ENCODE measurements around the gene OSTF1.

The OSTF1 gene

GRCh38 chr9:75169623-75170022, 81.3 kb downstream of the OSTF1 start:
- no peak for DNase-seq

DNA sequence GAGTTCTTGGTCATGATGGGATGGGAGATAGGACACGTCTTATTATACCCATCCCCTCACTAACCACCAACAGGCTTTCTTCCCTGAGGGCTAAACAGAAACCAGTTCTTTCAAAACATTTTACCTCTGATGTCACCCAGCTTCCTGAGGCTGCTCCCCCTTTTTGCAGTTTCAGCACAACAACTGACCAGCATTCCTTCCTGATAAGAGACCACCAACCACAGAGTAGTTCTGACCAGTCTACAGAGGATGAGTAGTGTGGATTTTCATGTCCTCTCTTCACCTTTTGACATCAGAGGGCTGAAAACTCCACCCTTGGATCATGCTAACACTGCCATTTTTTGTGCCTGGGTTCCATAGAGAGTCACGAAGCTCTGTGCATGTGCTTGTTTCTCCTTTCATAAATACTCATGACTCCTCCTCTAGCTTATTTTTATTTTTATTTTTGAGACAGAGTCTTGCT, 82.6 kb downstream of the OSTF1 start:
- DNase-seq: no peak

DNA sequence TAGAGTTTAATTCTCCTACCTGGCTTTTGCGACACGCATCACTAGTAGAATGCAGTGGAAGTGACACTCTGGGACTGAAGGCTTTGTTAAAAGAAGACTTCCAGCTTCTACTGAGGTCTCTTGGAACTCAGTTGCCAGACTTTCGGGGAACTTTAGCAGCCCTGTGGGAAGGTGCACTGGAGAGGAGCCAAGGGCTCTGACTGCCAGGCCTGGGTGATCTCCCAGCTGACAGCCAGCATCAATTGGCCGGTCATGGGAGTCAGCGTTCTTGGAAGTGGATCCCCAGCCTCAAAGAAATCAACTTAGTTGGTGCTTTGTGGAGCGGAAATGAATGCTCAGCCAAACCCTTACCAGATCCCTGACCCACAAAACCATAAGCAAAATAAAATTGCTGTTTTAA, 87.1 kb downstream of the OSTF1 start:
- DNase-seq: no peak

GRCh38 chr9:75176037-75176436, 87.7 kb downstream of the OSTF1 start:
- DNase-seq: no peak

DNA sequence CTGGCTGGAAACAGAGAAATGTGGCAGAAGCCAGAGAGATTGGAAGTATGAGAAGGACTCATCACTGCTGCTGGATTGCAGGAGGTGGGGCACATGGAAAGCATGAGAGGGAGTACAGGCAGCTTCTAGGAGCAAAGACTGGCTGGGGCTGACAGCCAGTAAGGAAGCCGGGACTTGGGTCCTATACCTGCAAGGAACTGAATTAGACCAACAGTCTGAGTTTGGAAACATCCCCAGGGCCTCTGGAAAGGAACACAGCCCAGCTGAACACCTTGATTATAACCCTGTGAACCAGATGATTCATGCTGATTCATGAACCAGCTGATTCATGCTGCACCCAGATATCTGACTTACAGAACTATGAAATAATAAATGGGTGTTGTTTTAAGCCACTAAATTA, 93.4 kb downstream of the OSTF1 start:
- no peak for DNase-seq

DNA sequence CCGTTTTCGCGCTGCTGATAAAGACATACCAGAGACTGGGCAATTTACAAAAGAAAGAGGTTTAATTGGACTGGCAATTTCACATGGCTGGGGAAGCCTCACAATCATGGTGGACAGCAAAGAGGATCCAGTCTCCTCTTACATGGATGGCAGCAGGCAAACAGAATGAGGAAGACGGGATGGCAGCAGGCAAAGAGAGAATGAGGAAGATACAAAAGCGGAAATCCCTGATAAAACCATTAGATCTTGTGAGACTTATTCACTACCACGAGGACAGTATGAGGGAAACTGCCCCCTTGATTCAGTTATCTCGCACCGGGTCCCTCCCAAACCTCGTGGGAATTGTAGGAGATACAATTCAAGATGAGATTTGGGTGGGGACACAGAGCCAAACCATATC, 95.0 kb downstream of the OSTF1 start:
- DNase-seq: no peak

- DNase-seq: no peak
These were observed 96.2 kb downstream of the OSTF1 start for GRCh38 chr9:75184471-75184870.

DNA sequence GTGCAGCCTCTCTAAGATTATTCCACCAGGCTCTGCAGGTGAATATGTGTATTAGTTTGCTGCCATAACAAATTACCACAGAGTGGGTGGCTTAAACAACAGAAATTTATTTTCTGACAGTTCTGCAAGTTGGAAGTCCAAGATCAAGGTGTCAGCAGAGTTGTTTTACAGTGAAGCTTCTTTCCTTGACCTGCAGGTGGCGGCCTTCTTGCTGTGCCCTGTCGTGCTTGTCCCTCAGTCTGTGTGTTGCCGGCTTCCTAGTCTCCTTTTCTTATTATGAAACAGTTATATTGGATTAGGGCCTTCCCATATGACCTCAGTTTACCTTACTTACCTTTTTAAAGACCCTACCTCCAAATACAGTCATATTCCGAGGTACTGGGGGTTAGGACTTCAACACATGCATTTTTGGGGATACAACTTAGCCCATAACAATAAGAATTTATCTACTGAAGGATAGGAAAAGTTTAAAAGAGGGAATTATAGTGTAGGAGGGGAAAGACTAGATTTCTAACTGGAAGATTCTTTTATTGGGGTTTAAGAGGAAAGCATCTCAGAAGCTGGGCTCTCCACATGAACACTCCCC, 97.4 kb downstream of the OSTF1 start:
- peak; percentile 59 for DNase-seq

DNA sequence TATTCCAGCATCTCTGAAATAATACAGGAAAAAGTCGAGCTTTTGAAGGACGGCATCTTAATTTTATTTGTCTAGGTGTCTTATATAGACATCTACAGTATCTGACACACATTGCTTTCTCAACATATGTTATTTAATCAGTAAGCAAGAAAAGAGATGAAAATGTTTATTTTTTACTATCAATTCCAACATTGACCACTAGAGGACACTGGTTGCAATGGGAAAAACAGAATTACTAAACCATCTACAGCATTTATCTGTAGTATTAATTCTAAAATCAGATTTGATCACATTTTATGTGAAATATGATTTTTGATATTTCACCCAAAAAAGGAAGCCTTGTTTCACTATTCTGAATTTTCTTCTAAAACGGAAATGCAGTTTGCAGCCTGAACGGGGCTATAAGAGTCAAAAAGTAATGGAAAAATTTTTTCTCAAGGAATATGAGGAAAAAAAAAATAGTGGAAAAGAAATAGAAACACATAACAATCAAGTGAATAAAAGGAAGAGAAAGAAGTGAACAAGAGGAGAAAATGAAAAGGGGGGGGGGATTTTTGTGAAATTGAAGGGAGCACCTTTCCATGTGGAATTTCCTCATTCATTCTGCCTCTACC, 98.6 kb downstream of the OSTF1 start:
- no peak for DNase-seq

DNA sequence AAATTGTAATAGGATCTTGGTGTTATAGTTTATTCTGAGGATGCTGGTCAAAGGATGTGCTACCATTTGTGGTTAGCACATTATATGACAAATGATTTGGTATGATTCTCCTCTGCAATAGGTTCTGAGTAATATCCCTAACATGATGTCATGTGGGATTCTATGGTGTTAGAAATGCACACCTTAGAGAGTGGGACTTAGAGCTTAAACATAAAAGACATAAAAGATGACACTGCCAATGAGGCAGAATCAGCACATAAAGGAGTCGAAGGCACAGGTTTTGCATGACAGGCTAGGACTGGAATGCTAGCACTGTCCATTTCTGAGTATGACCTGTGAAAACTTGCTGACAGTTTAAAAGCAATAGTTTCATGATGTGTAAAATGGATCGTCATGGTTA, 100.4 kb downstream of the OSTF1 start:
- DNase-seq: no peak

DNA sequence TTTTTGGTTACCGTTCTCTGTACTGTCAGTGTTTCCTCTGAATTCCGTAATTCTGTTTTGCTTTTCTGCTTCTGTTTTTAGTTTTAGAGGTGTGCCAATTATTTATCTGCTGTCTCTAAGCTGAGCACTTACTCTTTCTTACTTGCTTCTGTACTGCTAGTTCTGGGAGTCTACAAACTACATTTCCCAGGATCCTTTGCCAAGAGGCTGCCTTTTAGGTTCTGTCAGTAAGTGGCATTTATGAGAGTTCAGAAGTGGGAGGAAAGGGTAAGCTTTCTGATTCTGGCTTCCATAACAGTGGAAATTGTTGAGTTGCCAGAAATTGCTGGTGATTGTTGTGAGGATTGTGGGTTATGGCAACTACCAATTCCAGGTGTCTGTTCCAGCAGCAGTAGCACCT, 102.4 kb downstream of the OSTF1 start:
- no peak for DNase-seq

All from activated naive CD4-positive, alpha-beta T cell treated with anti-CD3 and anti-CD28 coated beads, Interleukin-2, amount 50 U/mL, for 16 hours (primary cell).